HFF-Myc (cell line): ENCODE measurements around the gene KRT17.

Experiments
- DNase-seq: peaks from one replicate; pipeline ENCODE4 v3.0.0-alpha.2; 2011; ENCODE audit warnings: low read depth; ENCODE audit errors: extremely low read depth
- H3K4me3 ChIP-seq: replicated peaks from 2 replicates; pipeline ENCODE4 v1.5.1; 2011; ENCODE audit warnings: low read depth, mild to moderate bottlenecking, control low read depth, low read length
- CTCF ChIP-seq: IDR thresholded peaks from 2 replicates; pipeline ENCODE4 v1.5.1; 2012; ENCODE audit warnings: mild to moderate bottlenecking, low read depth, low read length, control low read depth; ENCODE audit errors: missing control alignments

KRT17 gene

GRCh38 chr17:41657936-41658335 is 33.6 kb upstream of the KRT17 start:
- no peak overlapping the region for H3K4me3 ChIP-seq
- no peak for TF ChIP-seq CTCF
- DNase-seq = no peak

- no peak overlapping the region for H3K4me3 ChIP-seq
- TF ChIP-seq CTCF = no peak
- no peak for DNase-seq
Observed at GRCh38 chr17:41657176-41657754, 32.9 kb upstream of the KRT17 start.

GRCh38 chr17:41656249-41657023 is 32.1 kb upstream of the KRT17 start:
- no peak for TF ChIP-seq CTCF
- H3K4me3 ChIP-seq = no peak overlapping the region

GRCh38 chr17:41655611-41656111 is 31.3 kb upstream of the KRT17 start:
- no peak overlapping the region for H3K4me3 ChIP-seq
- DNase-seq = no peak
- TF ChIP-seq CTCF = no peak

More at GRCh38 chr17:41656249-41657023, 32.1 kb upstream of the KRT17 start:
- DNase-seq = no peak

- TF ChIP-seq CTCF = no peak
- H3K4me3 ChIP-seq = no peak overlapping the region
- DNase-seq = no peak
Observed at GRCh38 chr17:41654678-41655607, 30.6 kb upstream of the KRT17 start.

GRCh38 chr17:41653892-41654677 is 29.7 kb upstream of the KRT17 start:
- TF ChIP-seq CTCF = no peak
- H3K4me3 ChIP-seq = no peak overlapping the region
- no peak for DNase-seq
